CD4-positive, alpha-beta T cell (primary cell): ENCODE measurements around the gene STARD13. TPM values are rescaled to one million over a fixed set of nuclear protein-coding genes. Genes with fewer than 3 reads are reported as not detected.

Source experiments
- ATAC-seq: fragments of 200-7000 bp; cut with Tn5 transposase; one replicate; pipeline ENCODE4 v1.10.0; 2022; ENCODE audit warnings: mild to moderate bottlenecking; ENCODE audit not compliant: poor library complexity
- CTCF ChIA-PET: fragments of 350-600 bp; sonication (Branson Sonifier 250); formaldehyde crosslinking; loops from one replicate; lab custom pipeline; 2021; ENCODE audit warnings: antibody characterized with exemption, inconsistent platforms; lab: Charles Lee
- POLR2A ChIA-PET: fragments of 350-600 bp; sonication (Branson Sonifier 250); formaldehyde crosslinking; loops from one replicate; lab custom pipeline; 2021; ENCODE audit warnings: antibody characterized with exemption, inconsistent platforms; lab: Charles Lee
- DNase-seq, 14 experiments: peaks; one replicate each; pipeline ENCODE4 v3.0.0-alpha.2; 2013 to 2020; ENCODE audit warnings: mixed read lengths in 2 of 14
- H3K27ac ChIP-seq, 2 donors: one replicate each; pipeline versions ENCODE4 v1.5.1 to v1.7.0; 2013; ENCODE audit warnings: low read length in 2 of 2, low read depth in 1 of 2, mild to moderate bottlenecking in 1 of 2
- H3K27me3 ChIP-seq, 2 experiments: 1 replicate in 1 of 2; 2 replicates in 1 of 2; pipeline versions ENCODE4 v1.6.1 to v1.7.0; 2013; ENCODE audit warnings: low read length in 2 of 2, control low read depth in 1 of 2, mild to moderate bottlenecking in 1 of 2, moderate library complexity in 1 of 2; ENCODE audit not compliant: insufficient read depth in 2 of 2, control insufficient read depth in 1 of 2
- H3K36me3 ChIP-seq: one replicate; pipeline ENCODE4 v1.6.1; 2013; ENCODE audit warnings: low read length, control low read depth; ENCODE audit not compliant: insufficient read depth
- H3K4me1 ChIP-seq: one replicate; pipeline ENCODE4 v1.6.1; 2013; ENCODE audit warnings: low read length, control low read depth; ENCODE audit not compliant: insufficient read depth
- H3K4me3 ChIP-seq: one replicate; pipeline ENCODE4 v1.5.1; 2013; ENCODE audit warnings: mild to moderate bottlenecking, low read length, moderate library complexity
- H3K9me3 ChIP-seq, 2 experiments: 1 replicate in 1 of 2; 2 replicates in 1 of 2; pipeline versions ENCODE4 v1.6.1 to v1.7.0; 2013; ENCODE audit warnings: low read length in 2 of 2, mild to moderate bottlenecking in 2 of 2, control low read depth in 1 of 2, moderate library complexity in 1 of 2; ENCODE audit not compliant: control insufficient read depth in 1 of 2, insufficient read depth in 1 of 2
- H3K27ac Mint-ChIP-seq: one replicate; pipeline ENCODE4 v1.8.0; 2020; ENCODE audit warnings: mixed read lengths
- H3K27me3 Mint-ChIP-seq: one replicate; pipeline ENCODE4 v1.8.0; 2021; ENCODE audit warnings: mixed read lengths
- H3K36me3 Mint-ChIP-seq: one replicate; pipeline ENCODE4 v1.8.0; 2021; ENCODE audit warnings: low read depth, mixed read lengths
- H3K4me1 Mint-ChIP-seq: one replicate; pipeline ENCODE4 v1.8.0; 2021; ENCODE audit warnings: low read depth, mixed read lengths
- H3K4me3 Mint-ChIP-seq: one replicate; pipeline ENCODE4 v1.8.0; 2020; ENCODE audit warnings: mild to moderate bottlenecking, mixed read lengths
- H3K9me3 Mint-ChIP-seq: one replicate; pipeline ENCODE4 v1.8.0; 2020; ENCODE audit warnings: mixed read lengths
- intact Hi-C, 2 experiments: fragments of 100-400 bp; cut with DNase I in 1 of 2; cut with micrococcal nuclease in 1 of 2; formaldehyde crosslinking; loops; one replicate each; pipeline versions ENCODE4 v1.15.1 to v1.9.0; 2023 to 2025; cut with DNase I, micrococcal nuclease
- total RNA-seq, 174 experiments: library from RNA in 2 of 174; stranded (reverse) in 2 of 174; gene quantifications; one replicate each; pipeline ENCODE4 v1.2.3 and lab custom pipeline; 2021 to 2026
- TF ChIP-seq, protein P1 (sequence below): fragments of 200-600 bp; IDR thresholded peaks from one replicate; pipeline ENCODE4 v1.8.0; 2022; ENCODE audit warnings: antibody characterized with exemption, mild to moderate bottlenecking

STARD13 gene
- total RNA-seq, 2 experiments from 2014 or later = not detected

DNA sequence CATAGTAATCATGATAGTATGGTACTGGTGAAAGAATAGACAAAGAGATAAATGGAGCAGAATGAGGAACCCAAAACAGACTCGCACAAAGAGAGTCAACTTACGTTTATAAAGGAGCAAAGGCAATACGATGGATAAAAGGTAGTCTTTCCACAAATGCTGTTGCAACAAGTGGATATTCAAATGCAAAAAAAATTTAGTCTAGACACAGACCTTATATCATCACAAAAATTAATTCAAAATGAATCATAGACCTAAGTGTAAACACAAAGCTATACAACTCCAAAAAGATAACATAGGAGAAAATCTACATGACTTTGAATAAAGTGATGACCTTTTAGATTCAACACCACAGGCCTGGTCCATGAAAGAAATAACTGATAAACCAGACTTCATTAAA, 137.7 kb downstream of the STARD13 start:
- ATAC-seq (no peak), DNase-seq (no peak)
- ChIA-PET POLR2A (no interaction called here), CTCF (no interaction called here)
- no peaks in the 10 kb centered on the region for H3K27me3 ChIP-seq
- no peaks in the 10 kb centered on the region for H3K4me1 Mint-ChIP-seq
- H3K9me3 Mint-ChIP-seq = no peaks in the 10 kb centered on the region
- H3K27ac ChIP-seq = no peak overlapping the region
- no peaks in the 10 kb centered on the region for H3K36me3 Mint-ChIP-seq
- H3K9me3 ChIP-seq = peaks cover 0 to 4% of the 10 kb centered on the region in 2 experiments
- no peak overlapping the region for H3K27ac Mint-ChIP-seq
- H3K27me3 Mint-ChIP-seq = peaks cover 8% of the 10 kb centered on the region
- no peaks in the 10 kb centered on the region for H3K36me3 ChIP-seq
- H3K4me3 ChIP-seq = no peak overlapping the region
- TF ChIP-seq, protein P1, sequence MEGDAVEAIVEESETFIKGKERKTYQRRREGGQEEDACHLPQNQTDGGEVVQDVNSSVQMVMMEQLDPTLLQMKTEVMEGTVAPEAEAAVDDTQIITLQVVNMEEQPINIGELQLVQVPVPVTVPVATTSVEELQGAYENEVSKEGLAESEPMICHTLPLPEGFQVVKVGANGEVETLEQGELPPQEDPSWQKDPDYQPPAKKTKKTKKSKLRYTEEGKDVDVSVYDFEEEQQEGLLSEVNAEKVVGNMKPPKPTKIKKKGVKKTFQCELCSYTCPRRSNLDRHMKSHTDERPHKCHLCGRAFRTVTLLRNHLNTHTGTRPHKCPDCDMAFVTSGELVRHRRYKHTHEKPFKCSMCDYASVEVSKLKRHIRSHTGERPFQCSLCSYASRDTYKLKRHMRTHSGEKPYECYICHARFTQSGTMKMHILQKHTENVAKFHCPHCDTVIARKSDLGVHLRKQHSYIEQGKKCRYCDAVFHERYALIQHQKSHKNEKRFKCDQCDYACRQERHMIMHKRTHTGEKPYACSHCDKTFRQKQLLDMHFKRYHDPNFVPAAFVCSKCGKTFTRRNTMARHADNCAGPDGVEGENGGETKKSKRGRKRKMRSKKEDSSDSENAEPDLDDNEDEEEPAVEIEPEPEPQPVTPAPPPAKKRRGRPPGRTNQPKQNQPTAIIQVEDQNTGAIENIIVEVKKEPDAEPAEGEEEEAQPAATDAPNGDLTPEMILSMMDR = no peak
- H3K4me1 ChIP-seq = no peaks in the 10 kb centered on the region
- intact Hi-C loops = no loop called here
- no peak overlapping the region for H3K4me3 Mint-ChIP-seq

DNA sequence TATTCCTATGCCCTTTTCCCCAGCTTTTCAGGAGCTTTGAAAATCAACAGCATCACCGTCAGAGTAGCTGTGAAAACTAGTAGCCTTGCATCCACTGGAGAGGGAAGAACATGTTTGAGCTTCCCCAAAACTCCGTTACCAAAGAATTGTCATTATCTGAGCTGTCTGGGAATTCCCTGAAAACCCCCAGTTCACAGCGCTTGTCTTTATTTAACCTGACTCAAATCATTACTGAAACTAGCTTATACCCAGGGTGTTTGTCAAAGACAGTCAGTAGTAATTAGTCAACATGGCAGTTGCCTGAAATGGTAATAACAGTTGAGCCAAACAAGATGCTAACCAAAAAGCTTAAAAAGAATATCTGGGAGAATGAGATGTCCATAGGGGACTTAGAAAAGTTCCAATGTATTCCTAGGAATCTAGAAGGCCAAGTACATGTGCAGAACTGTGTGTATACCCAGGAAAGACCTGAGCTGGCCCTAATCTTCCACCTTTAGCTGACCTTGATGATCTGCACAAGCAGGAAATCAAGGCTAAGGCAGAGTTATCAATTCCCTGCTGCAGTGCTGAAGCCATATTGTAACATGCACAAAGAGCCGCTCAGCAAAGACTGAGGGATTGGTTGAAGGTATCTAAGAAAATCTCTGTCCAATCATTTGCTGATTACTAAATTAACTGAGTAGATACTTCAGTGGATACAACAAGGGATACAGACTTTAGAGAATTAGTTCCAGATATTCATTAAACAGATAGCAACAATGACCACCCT, 138.5 kb downstream of the STARD13 start:
- CTCF ChIA-PET = no interaction called here
- Mint-ChIP-seq H3K9me3 (no peaks in the 10 kb centered on the region), H3K36me3 (no peaks in the 10 kb centered on the region), H3K27me3 (peaks cover 8% of the 10 kb centered on the region), H3K4me3 (no peak overlapping the region), H3K27ac (no peak overlapping the region), H3K4me1 (no peaks in the 10 kb centered on the region)
- peaks cover 0 to 4% of the 10 kb centered on the region in 2 experiments for H3K9me3 ChIP-seq
- ATAC-seq (no peak), DNase-seq (no peak)
- TF ChIP-seq, protein P1 = no peak
- H3K4me1 ChIP-seq = no peaks in the 10 kb centered on the region
- no peaks in the 10 kb centered on the region for H3K27me3 ChIP-seq
- H3K4me3 ChIP-seq = no peak overlapping the region
- no peak overlapping the region for H3K27ac ChIP-seq
- intact Hi-C loops = no loop called here
- POLR2A ChIA-PET = no interaction called here
- H3K36me3 ChIP-seq = no peaks in the 10 kb centered on the region

DNA sequence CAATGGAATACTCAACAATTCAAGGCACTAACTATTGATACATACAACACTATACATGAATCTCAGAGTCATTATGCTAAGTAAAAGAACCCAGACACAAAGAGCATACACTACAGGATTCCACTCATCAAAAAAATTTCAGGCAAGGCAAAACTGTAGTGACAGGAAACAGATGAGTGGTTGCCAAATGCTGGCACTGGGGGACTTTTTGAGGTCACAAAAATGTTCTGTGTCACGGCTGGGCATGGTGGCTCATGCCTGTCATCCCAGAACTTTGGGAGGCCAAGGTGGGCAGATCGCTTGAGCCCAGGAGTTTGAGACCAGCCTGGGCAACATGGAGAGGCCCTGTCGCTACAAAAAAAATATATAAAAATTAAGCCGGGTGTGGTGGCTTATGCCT, 139.9 kb downstream of the STARD13 start:
- Histone ChIP-seq H3K36me3 (no peaks in the 10 kb centered on the region), H3K4me1 (no peaks in the 10 kb centered on the region), H3K27ac (no peak overlapping the region), H3K27me3 (no peaks in the 10 kb centered on the region), H3K9me3 (peaks cover 0 to 4% of the 10 kb centered on the region in 2 experiments), H3K4me3 (no peak overlapping the region)
- Mint-ChIP-seq H3K4me3 (no peak overlapping the region), H3K27ac (no peak overlapping the region), H3K9me3 (no peaks in the 10 kb centered on the region), H3K27me3 (peaks cover 14% of the 10 kb centered on the region), H3K4me1 (no peaks in the 10 kb centered on the region), H3K36me3 (no peaks in the 10 kb centered on the region)
- ATAC-seq = no peak
- intact Hi-C loops = no loop called here
- POLR2A ChIA-PET = no interaction called here
- CTCF ChIA-PET = no interaction called here
- no peak for DNase-seq
- TF ChIP-seq, protein P1 = no peak
